CD14-positive monocyte (primary cell): ENCODE results near the gene SLC35E3. TPM values are rescaled to one million over a fixed set of nuclear protein-coding genes. Genes with fewer than 3 reads are reported as not detected.
A peak's percentile ranks its signal among the peaks of the same experiment; 100 is the strongest.

Experiments
- DNase-seq, 3 donors: peaks; one replicate each; pipeline ENCODE4 v3.0.0-alpha.2; 2011 to 2022
- H2AFZ ChIP-seq: 2 replicates; pipeline ENCODE4 v1.6.0; 2012; ENCODE audit warnings: mild to moderate bottlenecking, low read depth, low read length, inconsistent platforms; ENCODE audit not compliant: insufficient read depth, poor library complexity, severe bottlenecking
- H3K27ac ChIP-seq, 2 donors: 1 replicate in 1 of 2; 2 replicates in 1 of 2; pipeline ENCODE4 v1.5.1; 2012 to 2013; ENCODE audit warnings: low read length in 2 of 2, control low read depth in 1 of 2, inconsistent platforms in 1 of 2, low read depth in 1 of 2, mild to moderate bottlenecking in 1 of 2
- H3K27me3 ChIP-seq, 2 donors: one replicate each; pipeline versions ENCODE4 v1.6.0 to v1.6.1; 2011 to 2013; ENCODE audit warnings: low read length in 2 of 2; ENCODE audit not compliant: control insufficient read depth in 2 of 2, insufficient read depth in 2 of 2
- H3K36me3 ChIP-seq, 2 donors: replicated peaks in 1 of 2; 1 replicate in 1 of 2; 2 replicates in 1 of 2; pipeline versions ENCODE4 v1.5.1 to v1.6.1; 2012 to 2013; ENCODE audit warnings: low read length in 2 of 2, control low read depth in 1 of 2, inconsistent platforms in 1 of 2, mild to moderate bottlenecking in 1 of 2; ENCODE audit not compliant: insufficient read depth in 2 of 2, control insufficient read depth in 1 of 2
- H3K4me1 ChIP-seq, 2 donors: 1 replicate in 1 of 2; 2 replicates in 1 of 2; pipeline versions ENCODE4 v1.5.1 to v1.6.1; 2012 to 2013; ENCODE audit warnings: low read length in 2 of 2, control low read depth in 1 of 2, inconsistent platforms in 1 of 2, mild to moderate bottlenecking in 1 of 2, moderate library complexity in 1 of 2; ENCODE audit not compliant: insufficient read depth in 2 of 2, control insufficient read depth in 1 of 2
- H3K4me2 ChIP-seq: replicated peaks from 2 replicates; pipeline ENCODE3; 2012; ENCODE audit warnings: low read length, moderate library complexity, mild to moderate bottlenecking; ENCODE audit not compliant: poor library complexity, severe bottlenecking; ENCODE audit errors: extremely low read depth
- H3K4me3 ChIP-seq, 3 experiments: fragments of 200-600 bp in 1 of 3; sonication (generic) in 1 of 3; replicated peaks in 1 of 3; 1 replicate in 2 of 3; 2 replicates in 1 of 3; pipeline ENCODE4 v1.5.1; 2011 to 2013; ENCODE audit warnings: low read length in 3 of 3, mild to moderate bottlenecking in 3 of 3, control low read depth in 2 of 3, low read depth in 2 of 3, inconsistent platforms in 1 of 3, moderate library complexity in 1 of 3
- H3K79me2 ChIP-seq: 2 replicates; pipeline ENCODE4 v1.6.0; 2012; ENCODE audit warnings: mild to moderate bottlenecking, control low read depth, inconsistent platforms, low read length, moderate library complexity; ENCODE audit not compliant: insufficient read depth
- H3K9ac ChIP-seq: 2 replicates; pipeline ENCODE4 v1.6.0; 2017; ENCODE audit warnings: low read length, mild to moderate bottlenecking; ENCODE audit not compliant: insufficient read depth, poor library complexity, severe bottlenecking
- H3K9me3 ChIP-seq, 2 donors: replicated peaks in 1 of 2; 1 replicate in 1 of 2; 2 replicates in 1 of 2; pipeline versions ENCODE4 v1.5.1 to v1.6.1; 2012 to 2013; ENCODE audit warnings: low read length in 2 of 2, control low read depth in 1 of 2; ENCODE audit not compliant: control insufficient read depth in 1 of 2, insufficient read depth in 1 of 2
- H4K20me1 ChIP-seq: 2 replicates; pipeline ENCODE4 v1.6.0; 2012; ENCODE audit warnings: mild to moderate bottlenecking, low read length, control low read depth, moderate library complexity; ENCODE audit not compliant: insufficient read depth
- H3K27ac Mint-ChIP-seq, 7 donors: one replicate each; pipeline ENCODE4 v1.8.0; 2020; ENCODE audit warnings: mild to moderate bottlenecking in 7 of 7, mixed read lengths in 7 of 7, moderate library complexity in 6 of 7, inconsistent platforms in 2 of 7
- H3K27me3 Mint-ChIP-seq, 3 donors: one replicate each; pipeline ENCODE4 v1.8.0; 2021 to 2022; ENCODE audit warnings: low read depth in 3 of 3, mild to moderate bottlenecking in 3 of 3, mixed read lengths in 3 of 3, moderate library complexity in 3 of 3, inconsistent platforms in 1 of 3
- H3K36me3 Mint-ChIP-seq, 2 donors: one replicate each; pipeline ENCODE4 v1.8.0; 2020; ENCODE audit warnings: mixed read lengths in 2 of 2, inconsistent platforms in 1 of 2, mild to moderate bottlenecking in 1 of 2
- H3K4me1 Mint-ChIP-seq: one replicate; pipeline ENCODE4 v1.8.0; 2020; ENCODE audit warnings: mild to moderate bottlenecking, mixed read lengths
- H3K4me3 Mint-ChIP-seq, 2 donors: one replicate each; pipeline ENCODE4 v1.8.0; 2020; ENCODE audit warnings: mild to moderate bottlenecking in 2 of 2, mixed read lengths in 2 of 2, moderate library complexity in 1 of 2
- H3K9me3 Mint-ChIP-seq, 7 donors: one replicate each; pipeline ENCODE4 v1.8.0; 2020 to 2022; ENCODE audit warnings: mixed read lengths in 7 of 7, mild to moderate bottlenecking in 6 of 7, moderate library complexity in 6 of 7, inconsistent platforms in 2 of 7
- CTCF ChIP-seq: fragments of 200-600 bp; IDR thresholded peaks from one replicate; pipeline ENCODE4 v1.8.0; 2022; ENCODE audit warnings: antibody characterized with exemption, mild to moderate bottlenecking
- WGBS: methylation state at CpG from one replicate; pipeline ENCODE4 v1.1.5; 2013; ENCODE audit warnings: missing lambda C conversion rate; ENCODE audit not compliant: insufficient coverage; 5-methylcytosine and 5-hydroxymethylcytosine counted together
- intact Hi-C, 2 donors: fragments of 100-400 bp; cut with micrococcal nuclease; formaldehyde crosslinking; loops; one replicate each; pipeline versions ENCODE4 v1.15.0 to v1.15.1; 2023
- polyA plus RNA-seq, 3 donors: library from polyadenylated mRNA; depleted of rRNA in 1 of 3; unstranded in 2 of 3; stranded (reverse) in 1 of 3; fragments of 300-500 nt in 2 of 3; fragments of >200 nt in 1 of 3; fragmentation: Illumina TruSeq in 2 of 3; gene quantifications; 1 replicate in 2 of 3; 2 replicates in 1 of 3; pipeline ENCODE4 v1.2.3, GENCODE V29; 2012 to 2021

The SLC35E3 gene
- polyA plus RNA-seq, 3 donors: 4.3 to 12.4 (median 10.9) TPM

GRCh38 chr12:68771223-68771925, 25.4 kb downstream of the SLC35E3 start:
- TF ChIP-seq CTCF: no peak
- no peak overlapping the region for H3K4me2 ChIP-seq
- no peaks in the 10 kb centered on the region for H3K27me3 Mint-ChIP-seq
- peaks cover 3 to 7% of the 10 kb centered on the region in 2 donors for H3K36me3 ChIP-seq
- H3K27me3 ChIP-seq: no peaks in the 10 kb centered on the region
- no peak overlapping the region for H3K4me3 ChIP-seq
- WGBS: 92% methylated on average over 5 of the region's 5 CpGs
- intact Hi-C loops: loop anchor here in 1 of 2 donors (10.0 kb wide), 1 partner anchor 53 kb away; no protein-coding TSS in a partner anchor
- H3K27ac Mint-ChIP-seq: peak overlapping the region in 1 of 7 donors; percentile 27
- H3K36me3 Mint-ChIP-seq: peaks cover 3 to 17% of the 10 kb centered on the region in 2 donors
- H2AFZ ChIP-seq: no peak overlapping the region
- no peak overlapping the region for H3K4me3 Mint-ChIP-seq
- no peak for DNase-seq
- H3K4me1 ChIP-seq: no peaks in the 10 kb centered on the region
- H3K79me2 ChIP-seq: no peaks in the 10 kb centered on the region
- H4K20me1 ChIP-seq: no peaks in the 10 kb centered on the region
- H3K9me3 ChIP-seq: no peaks in the 10 kb centered on the region
- no peaks in the 10 kb centered on the region for H3K9me3 Mint-ChIP-seq
- H3K4me1 Mint-ChIP-seq: peaks cover 8% of the 10 kb centered on the region
- H3K27ac ChIP-seq: no peak overlapping the region
- no peak overlapping the region for H3K9ac ChIP-seq

GRCh38 chr12:68772714-68773113, 26.7 kb downstream of the SLC35E3 start:
- Histone ChIP-seq H4K20me1 (no peaks in the 10 kb centered on the region), H3K9ac (no peak overlapping the region), H3K4me2 (peak overlapping the region; percentile 20), H3K4me1 (no peaks in the 10 kb centered on the region), H3K9me3 (no peaks in the 10 kb centered on the region), H3K27ac (no peak overlapping the region), H3K79me2 (no peaks in the 10 kb centered on the region), H2AFZ (no peak overlapping the region), H3K36me3 (no peaks in the 10 kb centered on the region), H3K4me3 (no peak overlapping the region), H3K27me3 (no peaks in the 10 kb centered on the region)
- H3K36me3 Mint-ChIP-seq: peaks cover 0 to 6% of the 10 kb centered on the region in 2 donors
- DNase-seq: no peak
- 24% methylated on average over 3 of the region's 8 CpGs for WGBS
- H3K27me3 Mint-ChIP-seq: peaks cover 0 to 2% (median 0%) of the 10 kb centered on the region in 3 donors
- H3K4me1 Mint-ChIP-seq: peaks cover 8% of the 10 kb centered on the region
- no peak for TF ChIP-seq CTCF
- H3K27ac Mint-ChIP-seq: peak overlapping the region in 1 of 7 donors; percentile 19
- intact Hi-C loops: loop anchor here in 1 of 2 donors (10.0 kb wide), 1 partner anchor 52 kb away; no protein-coding TSS in a partner anchor
- H3K4me3 Mint-ChIP-seq: peak overlapping the region; percentile 5 to 35
- peaks cover 0 to 2% (median 0%) of the 10 kb centered on the region in 7 donors for H3K9me3 Mint-ChIP-seq
